ENCODE measurements around the gene ITGB1. TPM values are rescaled to one million over a fixed set of nuclear protein-coding genes. Genes with fewer than 3 reads are reported as not detected.

Gene ITGB1
- total and polyA plus RNA-seq, 9 of the 15 experiments (the other 6 are each of a cell fraction or from before 2014, with no cell fraction given): 40.2 to 194 (median 155) TPM

DNA sequence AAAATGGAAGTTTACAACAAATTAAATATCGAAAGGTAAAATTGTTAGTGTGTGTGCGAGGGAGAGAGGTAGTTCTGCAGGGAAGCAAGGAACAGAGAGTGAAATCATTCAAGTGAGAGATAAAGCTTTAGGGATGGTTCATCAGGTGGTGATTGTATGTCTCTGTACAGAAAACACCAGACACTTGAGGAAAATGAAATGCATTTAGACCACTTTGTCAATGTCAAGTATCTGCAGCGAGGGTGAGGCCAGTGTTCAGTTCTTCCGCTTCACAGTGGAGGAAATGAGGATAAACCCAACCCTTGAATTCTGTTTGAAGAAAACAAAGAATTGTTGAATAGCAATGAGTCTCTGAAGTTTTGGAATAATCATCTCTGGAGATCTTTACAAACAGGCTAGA, 14.4 kb upstream of the ITGB1 start:
- CTCF ChIA-PET (ENCODE audit: low intra/inter-chr PET ratio): no interaction called here
- no peaks in the 10 kb centered on the region for H3K36me3 ChIP-seq (ENCODE audit: control insufficient read depth, insufficient read depth, low read length)
- peaks cover 11 to 33% of the 10 kb centered on the region in 2 experiments for H3K4me1 ChIP-seq (replicated peaks in 1 of 2; ENCODE audit: control insufficient read depth in 2 of 2, insufficient read depth in 2 of 2, low read length in 2 of 2)
- 2% methylated on average over 4 of the region's 4 CpGs for WGBS (ENCODE audit: insufficient coverage, low coverage, missing lambda C conversion rate)
- BruUV-seq (replicated peaks): no TSS peak
- POLR2A ChIA-PET: interaction anchor here (1.0 to 2.4 kb wide), 7 partner anchors 8 to 34 kb away, joined by 3 to 23 read pairs (median 5); no protein-coding TSS in a partner anchor
- FAIRE-seq (peak; percentile 92), ATAC-seq (peak; percentile 83), DNase-seq (ENCODE audit: extremely low read depth in 1 of 4, low spot score in 3 of 4) (peak in 2 of 4 experiments; percentile 60 to 75)
- H3K4me2 ChIP-seq (ENCODE audit: insufficient read depth, low read length): peak overlapping the region; percentile 46
- peak overlapping the region in 1 of 2 experiments; percentile 54; a peak in 2 of 4 replicates for H3K9ac ChIP-seq (ENCODE audit: insufficient read depth in 1 of 2, low read depth in 2 of 2, low read length in 2 of 2)
- H4K20me1 ChIP-seq (replicated peaks; ENCODE audit: control insufficient read depth, insufficient read depth, low read length): no peaks in the 10 kb centered on the region
- peak overlapping the region; percentile 74 for H3K27ac ChIP-seq (ENCODE audit: extremely low read depth, low read depth, low read length)
- H3K4me3 ChIP-seq: no peak overlapping the region
- peak overlapping the region; percentile 83 for H2AFZ ChIP-seq (ENCODE audit: low read depth, low read length)
- intact Hi-C loops (cut with micrococcal nuclease) (loop anchor here (2.0 kb wide), 1 partner anchor 14 kb away; the partner anchor contains the start of gene ITGB1), in situ Hi-C loops (cut with MboI) (no loop called here)
- H3K9me3 ChIP-seq (replicated peaks; ENCODE audit: control insufficient read depth, insufficient read depth, low read depth, low read length): no peaks in the 10 kb centered on the region
- no peaks in the 10 kb centered on the region for H3K79me2 ChIP-seq (ENCODE audit: control insufficient read depth, insufficient read depth, low read length)
- H3K27me3 ChIP-seq (ENCODE audit: control insufficient read depth in 2 of 2, insufficient read depth in 2 of 2, low read length in 2 of 2): no peaks in the 10 kb centered on the region
- no peaks in the 10 kb centered on the region for H3K9me1 ChIP-seq (ENCODE audit: control insufficient read depth, insufficient read depth, low read length)
- TF ChIP-seq PRMT5 (CRISPR knock-in tag; IDR thresholded peaks at IDR 0.05) (no peak), GTF2A2 (tag; IDR thresholded peaks at IDR 0.05) (no peak), FOXA3 (CRISPR knock-in tag; conservative IDR thresholded peaks at IDR 0.05 in 1 of 2, IDR thresholded peaks at IDR 0.05 in 1 of 2) (no peak), PHB (CRISPR knock-in tag; IDR thresholded peaks at IDR 0.05) (no peak), SRF (CRISPR knock-in tag; IDR thresholded peaks at IDR 0.05) (no peak), JUND (IDR thresholded peaks at IDR 0.05; ENCODE audit: borderline replicate concordance, low read depth, low read length) (no peak), JUND (tag; IDR thresholded peaks at IDR 0.05; ENCODE audit: borderline replicate concordance, low read depth, low read length) (no peak), DACH1 (IDR thresholded peaks at IDR 0.05; ENCODE audit: partially characterized antibody) (no peak), ZNF12 (CRISPR knock-in tag; IDR thresholded peaks at IDR 0.05) (no peak), GTF2E2 (tag; IDR thresholded peaks at IDR 0.05) (no peak), HMGN3 (IDR thresholded peaks at IDR 0.05; ENCODE audit: borderline replicate concordance, extremely low read depth, insufficient read length, low read depth, low read length) (no peak), SRSF3 (IDR thresholded peaks at IDR 0.05; ENCODE audit: insufficient read depth, low read length) (no peak), DNMT1 (IDR thresholded peaks at IDR 0.05) (no peak), ZNF444 (CRISPR knock-in tag; IDR thresholded peaks at IDR 0.05) (no peak), EP400 (IDR thresholded peaks at IDR 0.05) (no peak), MECOM (CRISPR knock-in tag; IDR thresholded peaks at IDR 0.05) (peak; percentile 73; the same call in 1 of the 2 replicates), TBL1XR1 (IDR thresholded peaks at IDR 0.05; ENCODE audit: low read length in 2 of 2) (peak in 1 of 2 experiments; percentile 32; a peak in 1 of 4 replicates), ASH1L (IDR thresholded peaks at IDR 0.05; ENCODE audit: borderline replicate concordance, low read depth, partially characterized antibody) (no peak), HSF4 (CRISPR knock-in tag; IDR thresholded peaks at IDR 0.05; ENCODE audit: borderline replicate concordance) (no peak), EZH2 (IDR thresholded peaks at IDR 0.05; ENCODE audit: borderline replicate concordance, low read depth, low read length) (no peak)
- TF ChIP-seq, protein P1, sequence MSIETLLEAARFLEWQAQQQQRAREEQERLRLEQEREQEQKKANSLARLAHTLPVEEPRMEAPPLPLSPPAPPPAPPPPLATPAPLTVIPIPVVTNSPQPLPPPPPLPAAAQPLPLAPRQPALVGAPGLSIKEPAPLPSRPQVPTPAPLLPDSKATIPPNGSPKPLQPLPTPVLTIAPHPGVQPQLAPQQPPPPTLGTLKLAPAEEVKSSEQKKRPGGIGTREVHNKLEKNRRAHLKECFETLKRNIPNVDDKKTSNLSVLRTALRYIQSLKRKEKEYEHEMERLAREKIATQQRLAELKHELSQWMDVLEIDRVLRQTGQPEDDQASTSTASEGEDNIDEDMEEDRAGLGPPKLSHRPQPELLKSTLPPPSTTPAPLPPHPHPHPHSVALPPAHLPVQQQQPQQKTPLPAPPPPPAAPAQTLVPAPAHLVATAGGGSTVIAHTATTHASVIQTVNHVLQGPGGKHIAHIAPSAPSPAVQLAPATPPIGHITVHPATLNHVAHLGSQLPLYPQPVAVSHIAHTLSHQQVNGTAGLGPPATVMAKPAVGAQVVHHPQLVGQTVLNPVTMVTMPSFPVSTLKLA (conservative IDR thresholded peaks at IDR 0.05): 0 out of 4 replicates have a peak, but pooled peaks of 1 of the 2 experiments have one; percentile 9
- TF ChIP-seq, protein P2, sequence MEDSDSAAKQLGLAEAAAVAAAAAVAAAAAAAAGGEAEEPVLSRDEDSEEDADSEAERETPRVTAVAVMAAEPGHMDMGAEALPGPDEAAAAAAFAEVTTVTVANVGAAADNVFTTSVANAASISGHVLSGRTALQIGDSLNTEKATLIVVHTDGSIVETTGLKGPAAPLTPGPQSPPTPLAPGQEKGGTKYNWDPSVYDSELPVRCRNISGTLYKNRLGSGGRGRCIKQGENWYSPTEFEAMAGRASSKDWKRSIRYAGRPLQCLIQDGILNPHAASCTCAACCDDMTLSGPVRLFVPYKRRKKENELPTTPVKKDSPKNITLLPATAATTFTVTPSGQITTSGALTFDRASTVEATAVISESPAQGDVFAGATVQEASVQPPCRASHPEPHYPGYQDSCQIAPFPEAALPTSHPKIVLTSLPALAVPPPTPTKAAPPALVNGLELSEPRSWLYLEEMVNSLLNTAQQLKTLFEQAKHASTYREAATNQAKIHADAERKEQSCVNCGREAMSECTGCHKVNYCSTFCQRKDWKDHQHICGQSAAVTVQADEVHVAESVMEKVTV (CRISPR knock-in tag; IDR thresholded peaks at IDR 0.05): no peak
